GM12873 (cell line): ENCODE results near the gene SRC.

ENCODE experiments used
- CTCF ChIP-seq: IDR thresholded peaks from 2 replicates; pipeline ENCODE4 v1.5.1; 2012; ENCODE audit warnings: low read depth, mild to moderate bottlenecking, moderate library complexity, low read length, control low read depth; ENCODE audit not compliant: insufficient read depth; ENCODE audit errors: missing control alignments

Gene SRC

GRCh38 chr20:37376791-37377190 is 30.9 kb downstream of the SRC start:
- TF ChIP-seq CTCF, result no peak

- TF ChIP-seq CTCF, result no peak
Observed at GRCh38 chr20:37377346-37378081, 31.6 kb downstream of the SRC start.

GRCh38 chr20:37378420-37378784 is 32.5 kb downstream of the SRC start:
- TF ChIP-seq CTCF, result no peak

GRCh38 chr20:37378785-37379598 is 33.1 kb downstream of the SRC start:
- no peak for TF ChIP-seq CTCF

- TF ChIP-seq CTCF, result no peak
Observed at GRCh38 chr20:37379967-37380828, 34.3 kb downstream of the SRC start.

GRCh38 chr20:37380864-37381579 is 35.1 kb downstream of the SRC start:
- no peak for TF ChIP-seq CTCF
